Heart left ventricle (tissue), 13 donors: ENCODE data around the gene FOXP1.

Experiments
- CTCF ChIP-seq, 12 donors: fragments of 200-600 bp; sonication (generic) in 4 of 12; IDR thresholded peaks; one replicate each; pipeline versions ENCODE4 v1.5.0 to v1.8.0; 2018 to 2022; ENCODE audit warnings: antibody characterized with exemption in 12 of 12, mild to moderate bottlenecking in 5 of 12
- POLR2A ChIP-seq, 2 donors: fragments of 450-650 bp; IDR thresholded peaks; one replicate each; pipeline ENCODE4 v1.6.1; 2017; ENCODE audit warnings: antibody characterized with exemption in 2 of 2, mild to moderate bottlenecking in 2 of 2, moderate library complexity in 2 of 2
- donor health status: ischemic (EF 13 %, LVEDD 7.1; RV severe dilation, severe dysfunction).
- donor health status: DM: no; HTN: yes; CAD: no.
- donor health status: DM: no; HTN: no; CAD: no.
- donor health status: ischemic (EF 25% LVEDD 6.9; RV normal size, moderate dysfunction).
- donor health status: ischemic (EF 25% LVEDD 5.7; RV mildly dilated, moderate dysfunction).
- donor health status: ischemic (EF 35%, LVEDD 5.7; RV mildly dilated, moderate dysfunction).
- donor health status: nonischemic (EF 11% LVEDD 7.7; RV severe dilation, severe dysfunction).
- donor health status: DM: yes; HTN: yes; CAD: no.
- donor health status: PGD.
- donor health status: ischemic (EF 29% LVEDD 5.4; RV normal size, mild dysfunction).
- donor health status: nonischemic (EF 23%, LVEDD 6.1; RV moderate dilation, normal function).

- TF ChIP-seq CTCF (IDR thresholded peaks at IDR 0.05) (no peak), POLR2A (IDR thresholded peaks at IDR 0.05) (no peak)
Measured at GRCh38 chr3:70926835-70927234, 656.7 kb downstream of the FOXP1 start.
